Mesothelial cell of epicardium (in vitro differentiated cells): ENCODE measurements around the gene LRRC7. TPM values are rescaled to one million over a fixed set of nuclear protein-coding genes. Genes with fewer than 3 reads are reported as not detected.

Experiments
- DNase-seq, 2 experiments: peaks; one replicate each; pipeline ENCODE4 v3.0.0; 2021; ENCODE audit warnings: low spot score in 2 of 2; ENCODE audit not compliant: unreplicated experiment in 2 of 2
- H3K27ac Mint-ChIP-seq: 2 replicates; pipeline ENCODE4 v1.8.0; 2021; ENCODE audit warnings: mixed read lengths
- H3K27me3 Mint-ChIP-seq: 2 replicates; pipeline ENCODE4 v1.8.0; 2021; ENCODE audit warnings: low read depth, mixed read lengths
- H3K36me3 Mint-ChIP-seq: 2 replicates; pipeline ENCODE4 v1.8.0; 2021; ENCODE audit warnings: mixed read lengths
- H3K4me1 Mint-ChIP-seq: 2 replicates; pipeline ENCODE4 v1.8.0; 2021; ENCODE audit warnings: mixed read lengths
- H3K4me3 Mint-ChIP-seq: 2 replicates; pipeline ENCODE4 v1.8.0; 2021; ENCODE audit warnings: mild to moderate bottlenecking, moderate library complexity, mixed read lengths
- H3K9me3 Mint-ChIP-seq: 2 replicates; pipeline ENCODE4 v1.8.0; 2021; ENCODE audit warnings: mixed read lengths
- total RNA-seq: library from RNA; stranded (reverse); gene quantifications from 3 replicates; pipeline ENCODE4 v1.2.1, GENCODE V29; 2021
- TF ChIP-seq, protein P1 (sequence below): fragments of 200-600 bp; sonication (generic); IDR thresholded peaks from one replicate; pipeline ENCODE4 v1.5.0; 2021; ENCODE audit warnings: antibody characterized with exemption; ENCODE audit not compliant: unreplicated experiment

Gene LRRC7
- 0.09 to 0.22 TPM (median 0.14 TPM) in 3 replicates for total RNA-seq

DNA sequence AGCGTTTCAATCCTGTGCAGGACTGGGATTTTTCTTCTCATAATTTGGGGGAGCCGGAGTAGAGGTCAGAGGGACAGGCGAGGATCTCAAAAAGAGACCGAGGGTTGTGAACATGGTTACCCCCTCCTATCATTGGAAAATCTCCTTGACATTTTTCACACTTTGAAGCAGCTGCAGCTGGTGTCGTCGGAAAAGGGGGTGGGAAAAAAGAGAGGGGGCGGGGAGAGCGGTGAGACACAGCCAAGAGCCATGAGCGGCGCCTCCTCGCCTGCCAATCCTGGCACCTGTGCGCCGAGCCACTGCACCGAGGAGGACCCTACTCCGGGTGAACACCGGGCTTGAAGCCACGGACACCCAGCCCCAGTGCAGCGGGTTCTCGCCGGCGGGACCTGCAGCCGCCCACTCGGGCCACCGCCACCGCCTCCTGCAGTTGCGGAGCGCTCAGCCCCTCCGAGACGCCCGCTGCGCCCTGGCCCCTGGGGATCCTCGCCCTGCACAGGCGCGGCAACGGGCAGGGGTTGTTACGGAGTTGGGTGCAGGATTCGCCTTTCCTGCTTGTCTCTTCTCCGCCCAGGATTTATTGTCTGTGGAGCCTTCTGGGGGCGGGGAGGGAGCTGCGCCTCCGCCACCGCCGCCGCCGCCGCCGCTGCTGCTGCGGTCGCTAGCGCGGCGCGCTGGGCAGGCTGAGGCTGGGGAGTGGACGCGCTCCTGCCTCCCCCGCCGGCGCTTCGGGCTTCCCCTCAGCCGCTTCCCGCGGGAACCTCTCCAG, at the start of gene LRRC7:
TSS of gene LRRC7 (plus strand) at position 271 of the 769 bp plus-strand sequence. CDS start 718 bp downstream, outside the sequence.
- Mint-ChIP-seq H3K27me3 (peaks cover 81% of the 10 kb centered on the region), H3K27ac (peak within 1 kb of the TSS; percentile 25), H3K9me3 (no peaks in the 10 kb centered on the region), H3K36me3 (no peaks in the 10 kb centered on the region), H3K4me1 (peaks cover 26% of the 10 kb centered on the region), H3K4me3 (peak within 1 kb of the TSS; percentile 74)
- peak; percentile 27 to 45 for DNase-seq
- TF ChIP-seq, protein P1, sequence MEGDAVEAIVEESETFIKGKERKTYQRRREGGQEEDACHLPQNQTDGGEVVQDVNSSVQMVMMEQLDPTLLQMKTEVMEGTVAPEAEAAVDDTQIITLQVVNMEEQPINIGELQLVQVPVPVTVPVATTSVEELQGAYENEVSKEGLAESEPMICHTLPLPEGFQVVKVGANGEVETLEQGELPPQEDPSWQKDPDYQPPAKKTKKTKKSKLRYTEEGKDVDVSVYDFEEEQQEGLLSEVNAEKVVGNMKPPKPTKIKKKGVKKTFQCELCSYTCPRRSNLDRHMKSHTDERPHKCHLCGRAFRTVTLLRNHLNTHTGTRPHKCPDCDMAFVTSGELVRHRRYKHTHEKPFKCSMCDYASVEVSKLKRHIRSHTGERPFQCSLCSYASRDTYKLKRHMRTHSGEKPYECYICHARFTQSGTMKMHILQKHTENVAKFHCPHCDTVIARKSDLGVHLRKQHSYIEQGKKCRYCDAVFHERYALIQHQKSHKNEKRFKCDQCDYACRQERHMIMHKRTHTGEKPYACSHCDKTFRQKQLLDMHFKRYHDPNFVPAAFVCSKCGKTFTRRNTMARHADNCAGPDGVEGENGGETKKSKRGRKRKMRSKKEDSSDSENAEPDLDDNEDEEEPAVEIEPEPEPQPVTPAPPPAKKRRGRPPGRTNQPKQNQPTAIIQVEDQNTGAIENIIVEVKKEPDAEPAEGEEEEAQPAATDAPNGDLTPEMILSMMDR = no peak

- Mint-ChIP-seq H3K9me3 (no peaks in the 10 kb centered on the region), H3K36me3 (no peaks in the 10 kb centered on the region), H3K4me1 (no peaks in the 10 kb centered on the region), H3K27me3 (peaks cover 1% of the 10 kb centered on the region), H3K4me3 (no peak overlapping the region), H3K27ac (no peak overlapping the region)
- TF ChIP-seq, protein P1 = no peak
- DNase-seq = no peak
These were observed 48.7 kb upstream of the LRRC7 start for GRCh38 chr1:69519006-69519405.

GRCh38 chr1:69520326-69520725, 47.4 kb upstream of the LRRC7 start:
- Mint-ChIP-seq H3K36me3 (no peaks in the 10 kb centered on the region), H3K4me1 (no peaks in the 10 kb centered on the region), H3K9me3 (no peaks in the 10 kb centered on the region), H3K27ac (no peak overlapping the region), H3K27me3 (no peaks in the 10 kb centered on the region), H3K4me3 (no peak overlapping the region)
- TF ChIP-seq, protein P1 = no peak
- DNase-seq = no peak

- Mint-ChIP-seq H3K27ac (no peak overlapping the region), H3K36me3 (no peaks in the 10 kb centered on the region), H3K27me3 (no peaks in the 10 kb centered on the region), H3K4me3 (no peak overlapping the region), H3K9me3 (no peaks in the 10 kb centered on the region), H3K4me1 (no peaks in the 10 kb centered on the region)
- no peak for DNase-seq
- TF ChIP-seq, protein P1 = no peak
These were observed 44.7 kb upstream of the LRRC7 start for GRCh38 chr1:69523032-69523431.

DNA sequence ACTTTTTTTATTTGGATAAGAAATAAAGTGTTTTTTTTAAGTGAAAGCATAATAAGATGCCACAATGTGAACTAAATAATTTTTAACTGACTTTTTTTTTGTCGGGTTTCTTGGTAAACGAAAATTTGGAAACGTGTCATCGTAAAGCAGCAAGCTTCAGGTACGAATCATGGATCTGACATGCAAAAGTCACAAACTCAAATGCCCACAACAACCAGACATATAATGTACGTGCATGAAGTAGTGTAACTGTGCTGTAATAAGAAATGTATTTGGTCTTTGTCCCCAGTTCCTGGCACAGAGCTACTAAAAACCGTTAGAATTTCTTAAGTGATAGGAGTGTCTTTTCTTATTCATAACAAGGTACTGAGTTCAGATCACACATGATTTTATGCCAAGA, 44.3 kb upstream of the LRRC7 start:
- Mint-ChIP-seq H3K4me1 (no peaks in the 10 kb centered on the region), H3K27ac (no peak overlapping the region), H3K36me3 (no peaks in the 10 kb centered on the region), H3K27me3 (no peaks in the 10 kb centered on the region), H3K4me3 (no peak overlapping the region), H3K9me3 (no peaks in the 10 kb centered on the region)
- DNase-seq = no peak
- TF ChIP-seq, protein P1 = no peak
